ENCODE data around the gene FBXO42.
A peak's percentile ranks its signal among the peaks of the same experiment; 100 is the strongest.

FBXO42 gene

DNA sequence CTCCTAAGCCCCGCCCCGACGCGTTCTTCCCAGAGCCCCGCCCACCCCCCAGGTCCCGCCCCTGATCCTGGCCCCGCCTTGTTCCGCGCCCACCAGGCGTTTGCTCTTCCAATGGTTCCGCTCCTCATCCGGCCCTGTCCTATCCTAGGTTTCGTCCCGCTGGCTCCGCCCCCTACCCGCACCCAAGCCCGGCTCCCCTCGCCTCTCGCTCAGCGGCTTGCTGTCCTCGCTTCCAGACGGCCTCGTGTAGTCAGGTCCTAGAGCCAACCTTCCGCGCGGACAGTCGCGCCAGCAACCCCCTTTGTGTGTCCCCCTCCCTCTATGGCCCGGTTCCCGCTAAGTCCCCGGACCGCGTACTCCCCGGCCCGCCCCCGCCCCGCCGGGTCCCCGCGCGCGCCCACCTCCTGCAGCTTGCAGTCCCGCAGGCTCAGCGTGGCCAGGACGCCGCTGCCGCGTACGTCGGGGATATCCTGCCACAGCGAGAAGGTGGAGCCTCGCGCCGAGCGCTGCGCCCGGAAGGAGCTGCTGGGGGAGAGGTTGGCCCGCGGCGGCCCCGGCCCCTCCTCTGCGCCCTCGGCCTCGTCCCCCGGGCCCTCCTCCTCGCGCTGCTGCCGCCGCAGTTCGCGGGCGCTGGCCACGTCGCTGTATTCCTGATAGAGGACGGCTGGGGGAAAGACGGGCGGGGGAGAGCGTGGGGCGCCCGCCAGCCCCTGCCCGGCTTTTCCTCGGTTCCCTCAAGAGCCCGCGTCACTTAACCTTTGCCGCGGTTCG is 145.5 kb downstream of the FBXO42 start:
- ChIA-PET POLR2A (interaction anchor here (1.0 to 1.4 kb wide), 5 partner anchors 9 to 37 kb away, joined by 3 to 6 read pairs (median 3); no protein-coding TSS in a partner anchor), CTCF (interaction anchor here (1.1 kb wide), 1 partner anchor 41 kb away, joined by 7 read pairs; no protein-coding TSS in a partner anchor)
- no peak for TF ChIP-seq ZNF384 (IDR thresholded peaks at IDR 0.05)
- no peak; the same call in 1 of the 2 replicates for TF ChIP-seq L3MBTL2 (conservative IDR thresholded peaks at IDR 0.05)
- TF ChIP-seq CTBP1 (IDR thresholded peaks at IDR 0.05; ENCODE audit: borderline replicate concordance), result no peak
- no peak; the same call in 1 of the 2 replicates for TF ChIP-seq ELF4 (IDR thresholded peaks at IDR 0.05)
- no peak for TF ChIP-seq SP1 (IDR thresholded peaks at IDR 0.05)
- no peak for TF ChIP-seq BHLHE40 (IDR thresholded peaks at IDR 0.05; ENCODE audit: borderline replicate concordance)
- TF ChIP-seq TARDBP (IDR thresholded peaks at IDR 0.05), result no peak
- TF ChIP-seq ARNT (IDR thresholded peaks at IDR 0.05), result no peak
- no peak for TF ChIP-seq FOXA1 (IDR thresholded peaks at IDR 0.05)
- TF ChIP-seq PKNOX1 (IDR thresholded peaks at IDR 0.05), result no peak
- no peak for TF ChIP-seq SUZ12 (IDR thresholded peaks at IDR 0.05)
- TF ChIP-seq LEF1 (IDR thresholded peaks at IDR 0.05; ENCODE audit: borderline replicate concordance), result no peak
- no peak for TF ChIP-seq HDGF (IDR thresholded peaks at IDR 0.05; ENCODE audit: borderline replicate concordance)
- no peak for TF ChIP-seq NFRKB (IDR thresholded peaks at IDR 0.05)
- TF ChIP-seq FOXM1 (IDR thresholded peaks at IDR 0.05; ENCODE audit: borderline replicate concordance), result no peak
- TF ChIP-seq FOXK2 (IDR thresholded peaks at IDR 0.05), result no peak
- peak; percentile 98 for DNase-seq (ENCODE audit: extremely low spot score)

- ChIA-PET CTCF (interaction anchor here (0.6 to 1.1 kb wide), 2 partner anchors 42 to 52 kb away, joined by 7 to 11 read pairs; no protein-coding TSS in a partner anchor), POLR2A (interaction anchor here (1.0 to 1.4 kb wide), 5 partner anchors 9 to 38 kb away, joined by 3 to 6 read pairs (median 3); no protein-coding TSS in a partner anchor)
- no peak for DNase-seq (ENCODE audit: extremely low spot score)
- TF ChIP-seq BHLHE40 (IDR thresholded peaks at IDR 0.05; ENCODE audit: borderline replicate concordance), result no peak
- no peak for TF ChIP-seq NFRKB (IDR thresholded peaks at IDR 0.05)
- TF ChIP-seq SUZ12 (IDR thresholded peaks at IDR 0.05), result no peak
- no peak for TF ChIP-seq SP1 (IDR thresholded peaks at IDR 0.05)
- TF ChIP-seq HDGF (IDR thresholded peaks at IDR 0.05; ENCODE audit: borderline replicate concordance), result no peak
- TF ChIP-seq ARNT (IDR thresholded peaks at IDR 0.05), result no peak
- no peak for TF ChIP-seq ELF4 (IDR thresholded peaks at IDR 0.05)
- TF ChIP-seq CTBP1 (IDR thresholded peaks at IDR 0.05; ENCODE audit: borderline replicate concordance), result no peak
- no peak for TF ChIP-seq LEF1 (IDR thresholded peaks at IDR 0.05; ENCODE audit: borderline replicate concordance)
- no peak for TF ChIP-seq FOXM1 (IDR thresholded peaks at IDR 0.05; ENCODE audit: borderline replicate concordance)
- TF ChIP-seq FOXA1 (IDR thresholded peaks at IDR 0.05), result no peak
- TF ChIP-seq L3MBTL2 (conservative IDR thresholded peaks at IDR 0.05), result no peak
Measured at GRCh38 chr1:16205891-16206546, 146.3 kb downstream of the FBXO42 start.

DNA sequence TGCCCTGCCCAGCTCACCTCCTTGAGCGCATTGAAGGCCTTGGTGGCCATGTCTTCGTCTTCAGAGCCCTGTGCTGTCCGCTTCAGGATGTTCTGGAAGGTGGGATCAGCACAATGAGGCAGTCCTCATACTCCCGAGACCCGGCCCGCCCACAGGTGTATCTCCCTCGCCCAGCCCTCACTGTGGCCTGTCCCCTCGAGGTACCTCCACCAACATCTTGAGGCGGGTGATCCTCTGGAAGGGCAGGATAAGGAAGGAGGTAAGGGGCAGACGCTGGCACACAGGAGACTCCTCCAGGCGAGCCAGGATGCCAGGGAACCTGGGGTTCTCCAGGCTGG is 147.0 kb downstream of the FBXO42 start:
- ChIA-PET CTCF (no interaction called here), POLR2A (no interaction called here)
- DNase-seq (ENCODE audit: extremely low spot score), result no peak
- TF ChIP-seq CTBP1 (IDR thresholded peaks at IDR 0.05; ENCODE audit: borderline replicate concordance) (no peak), SP1 (IDR thresholded peaks at IDR 0.05) (no peak), ELF4 (IDR thresholded peaks at IDR 0.05) (no peak), ZNF384 (IDR thresholded peaks at IDR 0.05) (no peak)

- CTCF ChIA-PET, result interaction anchor here (0.9 to 1.9 kb wide), 3 partner anchors 122 to 159 kb away, joined by 3 to 7 read pairs (median 6); no protein-coding TSS in a partner anchor
- POLR2A ChIA-PET, result interaction anchor here (1.3 kb wide), 1 partner anchor 40 kb away, joined by 4 read pairs; no protein-coding TSS in a partner anchor
- DNase-seq (ENCODE audit: extremely low spot score), result peak; percentile 44
- TF ChIP-seq HDGF (IDR thresholded peaks at IDR 0.05; ENCODE audit: borderline replicate concordance) (no peak), TARDBP (IDR thresholded peaks at IDR 0.05) (no peak), SP1 (IDR thresholded peaks at IDR 0.05) (no peak)
Measured at GRCh38 chr1:16204634-16205333, 147.5 kb downstream of the FBXO42 start.

DNA sequence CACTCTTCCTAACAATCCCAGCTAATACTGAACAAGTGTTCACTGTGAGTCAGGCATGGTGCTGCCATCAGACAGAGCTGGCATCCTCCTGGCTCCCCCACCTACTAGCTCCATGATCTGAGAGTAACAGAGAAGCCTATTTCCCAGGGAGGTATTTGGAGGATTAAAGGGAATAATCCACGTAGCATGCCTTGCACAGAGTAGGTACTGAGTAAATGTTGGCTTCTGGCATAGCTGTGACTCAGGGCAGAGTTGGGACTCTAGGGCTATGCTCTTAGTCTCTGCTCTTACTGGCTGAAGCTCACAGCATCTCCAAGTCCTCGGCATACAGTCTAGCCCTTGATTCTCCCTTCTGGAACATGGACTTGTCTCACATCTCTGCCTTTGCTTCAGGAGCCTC is 148.1 kb downstream of the FBXO42 start:
- CTCF ChIA-PET, result interaction anchor here (0.5 to 1.9 kb wide), 4 partner anchors 112 to 159 kb away, joined by 3 to 7 read pairs (median 4); no protein-coding TSS in a partner anchor
- no peak for TF ChIP-seq TARDBP (IDR thresholded peaks at IDR 0.05)
- no peak for DNase-seq (ENCODE audit: extremely low spot score)
- POLR2A ChIA-PET, result interaction anchor here (1.3 kb wide), 1 partner anchor 40 kb away, joined by 4 read pairs; no protein-coding TSS in a partner anchor

DNA sequence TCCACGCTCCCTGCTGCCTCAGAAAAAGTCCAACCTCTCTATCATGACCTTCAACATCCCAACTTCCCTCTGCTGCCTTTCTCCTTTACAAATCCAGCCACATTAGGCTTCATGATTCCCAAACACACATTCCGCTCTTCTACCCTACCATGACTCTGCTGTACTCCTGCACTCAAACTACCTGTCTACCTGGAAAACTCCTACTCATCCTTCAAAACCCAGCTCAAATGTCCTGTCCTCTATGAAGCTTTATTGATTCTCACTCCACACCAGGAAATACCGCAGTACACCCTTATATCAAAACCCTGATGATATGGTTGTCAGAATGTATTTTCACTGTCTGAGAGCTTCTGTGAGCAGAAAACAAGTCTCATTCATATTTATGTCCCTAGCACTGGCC is 148.7 kb downstream of the FBXO42 start:
- ChIA-PET POLR2A (interaction anchor here (1.3 kb wide), 1 partner anchor 41 kb away, joined by 4 read pairs; no protein-coding TSS in a partner anchor), CTCF (interaction anchor here (0.5 to 1.9 kb wide), 4 partner anchors 40 to 160 kb away, joined by 3 to 7 read pairs (median 4); no protein-coding TSS in a partner anchor)
- DNase-seq (ENCODE audit: extremely low spot score), result no peak
- TF ChIP-seq ARNT (IDR thresholded peaks at IDR 0.05), result no peak
- no peak for TF ChIP-seq ZNF384 (IDR thresholded peaks at IDR 0.05)
- no peak for TF ChIP-seq L3MBTL2 (conservative IDR thresholded peaks at IDR 0.05)
- no peak for TF ChIP-seq FOXK2 (IDR thresholded peaks at IDR 0.05)
- TF ChIP-seq LEF1 (IDR thresholded peaks at IDR 0.05; ENCODE audit: borderline replicate concordance), result no peak
- no peak for TF ChIP-seq ELF4 (IDR thresholded peaks at IDR 0.05)
- TF ChIP-seq CTBP1 (IDR thresholded peaks at IDR 0.05; ENCODE audit: borderline replicate concordance), result no peak
- TF ChIP-seq SUZ12 (IDR thresholded peaks at IDR 0.05), result no peak
- TF ChIP-seq HDGF (IDR thresholded peaks at IDR 0.05; ENCODE audit: borderline replicate concordance), result no peak
- TF ChIP-seq FOXM1 (IDR thresholded peaks at IDR 0.05; ENCODE audit: borderline replicate concordance), result no peak
- no peak for TF ChIP-seq NFRKB (IDR thresholded peaks at IDR 0.05)
- no peak for TF ChIP-seq TARDBP (IDR thresholded peaks at IDR 0.05)
- no peak for TF ChIP-seq PKNOX1 (IDR thresholded peaks at IDR 0.05)
- TF ChIP-seq BHLHE40 (IDR thresholded peaks at IDR 0.05; ENCODE audit: borderline replicate concordance), result no peak

All from HEK293T (cell line).